GDM1 (cell line): ENCODE data around the gene PIERCE2.
"Not testable (repeated sequence)": the region's sequence is repeated elsewhere in the genome, so short reads cannot be mapped to it uniquely, and the experiment has no call there.

Experiments
- DNase-seq: peaks from one replicate; lab custom pipeline; 2025; lab: John Stamatoyannopoulos, UW

PIERCE2 gene

GRCh38 chr15:55434989-55435825 lies 26.9 kb downstream of the PIERCE2 start:
- DNase-seq, result peak; percentile 23

GRCh38 chr15:55443141-55443540 lies 34.8 kb downstream of the PIERCE2 start:
- not testable (repeated sequence) for DNase-seq

- DNase-seq, result not testable (repeated sequence)
These were observed 37.6 kb downstream of the PIERCE2 start for GRCh38 chr15:55445936-55446335.

GRCh38 chr15:55446379-55447029 lies 38.2 kb downstream of the PIERCE2 start:
- DNase-seq, result not testable (repeated sequence)

GRCh38 chr15:55447030-55447394 lies 38.7 kb downstream of the PIERCE2 start:
- not testable (repeated sequence) for DNase-seq

GRCh38 chr15:55457401-55458022 lies 49.2 kb downstream of the PIERCE2 start:
- DNase-seq, result no peak

- DNase-seq, result no peak
These were observed 53.2 kb downstream of the PIERCE2 start for GRCh38 chr15:55461447-55461846.

GRCh38 chr15:55468321-55468720 lies 60.0 kb downstream of the PIERCE2 start:
- no peak for DNase-seq
